Activated CD8-positive, alpha-beta T cell treated with anti-CD3 and anti-CD28 coated beads, Interleukin-2, amount 10 ng/mL, durations not matched to agents 7 days and 5 days (primary cell): ENCODE measurements around the gene SNX9. TPM values are rescaled to one million over a fixed set of nuclear protein-coding genes. Genes with fewer than 3 reads are reported as not detected.
"Not testable (repeated sequence)": the region's sequence is repeated elsewhere in the genome, so short reads cannot be mapped to it uniquely, and the experiment has no call there.

ENCODE experiments used
- ATAC-seq: fragments of 150-1000 bp; cut with Tn5 transposase; one replicate; pipeline ENCODE4 v1.10.0; 2021; ENCODE audit warnings: moderate library complexity
- CTCF ChIA-PET: fragments of 350-600 bp; sonication (Branson Sonifier 250); formaldehyde crosslinking; loops from one replicate; lab custom pipeline; 2021; ENCODE audit warnings: antibody characterized with exemption; lab: Charles Lee
- POLR2A ChIA-PET: fragments of 350-600 bp; sonication (Branson Sonifier 250); formaldehyde crosslinking; loops from one replicate; lab custom pipeline; 2021; ENCODE audit warnings: antibody characterized with exemption; lab: Charles Lee
- DNase-seq: peaks from one replicate; pipeline ENCODE4 v3.0.0-alpha.2; 2020
- H3K27ac Mint-ChIP-seq: one replicate; pipeline ENCODE4 v1.8.0; 2021; ENCODE audit warnings: mild to moderate bottlenecking, mixed read lengths
- H3K27me3 Mint-ChIP-seq: one replicate; pipeline ENCODE4 v1.8.0; 2021; ENCODE audit warnings: low read depth, mixed read lengths
- H3K36me3 Mint-ChIP-seq: one replicate; pipeline ENCODE4 v1.8.0; 2021; ENCODE audit warnings: low read depth, mixed read lengths
- H3K4me1 Mint-ChIP-seq: one replicate; pipeline ENCODE4 v1.8.0; 2021; ENCODE audit warnings: low read depth, mixed read lengths
- H3K4me3 Mint-ChIP-seq: one replicate; pipeline ENCODE4 v1.8.0; 2021; ENCODE audit warnings: mild to moderate bottlenecking, mixed read lengths
- H3K9me3 Mint-ChIP-seq: one replicate; pipeline ENCODE4 v1.8.0; 2022; ENCODE audit warnings: mixed read lengths; ENCODE audit not compliant: insufficient read depth
- total RNA-seq, 2 experiments: library from RNA; stranded (reverse); gene quantifications; one replicate each; pipeline ENCODE4 v1.2.3, GENCODE V29; 2021

SNX9 gene
- total RNA-seq, 2 experiments from 2014 or later: 9.1 to 9.2 TPM

DNA sequence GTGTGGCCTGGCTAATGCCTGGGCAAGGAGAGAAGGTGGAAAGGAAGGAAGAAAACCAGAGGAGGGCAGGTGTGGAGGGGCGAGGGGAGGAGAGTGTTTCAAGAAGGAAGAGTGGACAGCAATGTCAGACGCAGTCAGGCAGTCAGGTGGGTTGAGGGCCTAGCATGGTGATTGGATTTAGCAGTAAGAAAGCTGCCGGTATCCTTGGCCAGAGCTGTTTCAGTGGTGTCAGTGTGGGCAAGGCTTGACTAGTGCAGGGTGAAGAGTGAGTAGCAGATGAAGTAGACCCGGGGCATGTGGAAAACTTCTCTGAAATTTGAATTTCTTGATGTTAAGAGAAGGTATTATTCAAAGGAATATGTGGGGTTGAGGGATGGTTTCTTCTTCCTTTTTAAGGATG lies 27.0 kb downstream of the SNX9 start:
- CTCF ChIA-PET: no interaction called here
- H3K27me3 Mint-ChIP-seq: no peaks in the 10 kb centered on the region

DNA sequence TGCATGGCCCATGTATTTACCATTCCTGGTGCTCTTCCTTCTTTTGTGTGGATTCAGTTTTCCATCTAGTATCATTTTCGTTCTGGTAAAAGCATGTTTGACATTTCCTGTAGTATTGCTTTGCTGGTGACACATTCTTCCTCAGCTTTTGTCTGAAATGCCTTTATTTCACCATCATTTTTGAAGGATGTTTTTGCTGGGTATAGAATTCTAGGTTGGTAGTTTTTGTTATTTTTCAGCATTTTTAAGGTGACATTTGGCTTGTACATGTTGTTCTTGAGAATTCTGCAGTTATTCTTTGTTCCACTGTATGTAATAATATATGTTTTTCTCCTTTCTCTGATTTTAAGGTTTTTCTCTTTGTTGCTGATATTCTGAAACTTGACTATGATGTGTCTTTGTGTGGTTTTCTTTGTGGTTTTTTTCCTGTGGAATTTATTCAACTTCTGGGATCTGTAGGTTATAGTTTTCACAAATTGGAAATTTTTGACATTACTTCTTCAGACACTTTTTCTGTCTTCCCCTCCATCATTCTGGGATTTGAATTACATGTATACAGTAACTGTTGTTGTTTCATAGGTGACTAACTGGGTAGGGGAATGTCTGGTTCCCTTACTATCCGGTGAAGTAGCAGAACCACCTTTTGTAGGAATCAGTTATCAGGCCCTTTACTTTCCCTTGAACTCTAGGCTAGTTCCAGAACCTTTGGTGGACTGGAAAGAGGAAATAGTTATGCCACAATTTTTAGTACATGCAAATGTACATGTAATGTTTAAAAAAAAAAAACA lies 30.2 kb downstream of the SNX9 start:
- CTCF ChIA-PET: interaction anchor here (0.8 kb wide), 1 partner anchor 10 kb away, joined by 3 read pairs; no protein-coding TSS in a partner anchor
- H3K4me1 Mint-ChIP-seq: peaks cover 19% of the 10 kb centered on the region
- peaks cover 26% of the 10 kb centered on the region for H3K36me3 Mint-ChIP-seq
- no peaks in the 10 kb centered on the region for H3K27me3 Mint-ChIP-seq
- peak; percentile 7 for DNase-seq
- no peak overlapping the region for H3K27ac Mint-ChIP-seq
- POLR2A ChIA-PET: interaction anchor here (0.5 kb wide), 1 partner anchor 790 kb away, joined by 3 read pairs; no protein-coding TSS in a partner anchor
- no peak overlapping the region for H3K4me3 Mint-ChIP-seq
- no peak for ATAC-seq
- H3K9me3 Mint-ChIP-seq: peaks cover 17% of the 10 kb centered on the region

More for the DNA sequence above, 27.0 kb downstream of the SNX9 start:
- ATAC-seq (peak; percentile 9), DNase-seq (peak; percentile 19)
- Mint-ChIP-seq H3K4me1 (peaks cover 23% of the 10 kb centered on the region), H3K4me3 (no peak overlapping the region), H3K9me3 (peaks cover 11% of the 10 kb centered on the region), H3K36me3 (peaks cover 19% of the 10 kb centered on the region), H3K27ac (no peak overlapping the region)
- POLR2A ChIA-PET: no interaction called here

DNA sequence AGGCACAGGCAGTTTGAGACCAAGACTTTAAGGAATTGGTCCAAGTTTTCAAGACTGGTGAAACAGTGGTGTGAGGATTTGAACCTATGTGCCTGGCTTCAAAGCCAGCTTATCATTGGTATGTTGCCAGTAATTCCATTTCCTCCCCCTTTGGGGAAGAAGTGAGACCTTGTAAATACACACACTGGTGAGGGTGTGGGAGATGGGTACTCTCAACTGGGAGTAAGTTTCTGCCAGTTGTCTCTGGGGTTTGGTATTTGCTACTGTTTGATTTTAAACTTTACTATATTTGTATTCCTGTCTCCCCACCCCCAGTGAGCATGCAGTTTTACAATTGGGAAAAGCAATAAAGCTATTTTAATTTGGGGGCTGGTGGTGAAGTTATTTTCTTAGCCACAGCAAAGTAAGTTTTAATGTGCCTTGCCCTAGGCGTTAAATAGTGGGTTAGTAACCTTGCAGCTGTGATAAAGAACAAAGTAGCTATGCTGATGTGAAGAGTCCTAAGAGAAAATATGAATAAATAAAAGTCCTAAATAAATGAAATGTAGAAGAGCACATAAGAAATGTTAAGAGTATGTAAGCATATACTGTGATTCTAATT lies 31.0 kb downstream of the SNX9 start:
- Mint-ChIP-seq H3K4me3 (no peak overlapping the region), H3K27ac (no peak overlapping the region), H3K27me3 (peaks cover 5% of the 10 kb centered on the region), H3K4me1 (peaks cover 21% of the 10 kb centered on the region), H3K36me3 (peaks cover 29% of the 10 kb centered on the region), H3K9me3 (peaks cover 17% of the 10 kb centered on the region)
- peak; percentile 5 for DNase-seq
- ATAC-seq: no peak
- CTCF ChIA-PET: no interaction called here
- POLR2A ChIA-PET: no interaction called here

DNA sequence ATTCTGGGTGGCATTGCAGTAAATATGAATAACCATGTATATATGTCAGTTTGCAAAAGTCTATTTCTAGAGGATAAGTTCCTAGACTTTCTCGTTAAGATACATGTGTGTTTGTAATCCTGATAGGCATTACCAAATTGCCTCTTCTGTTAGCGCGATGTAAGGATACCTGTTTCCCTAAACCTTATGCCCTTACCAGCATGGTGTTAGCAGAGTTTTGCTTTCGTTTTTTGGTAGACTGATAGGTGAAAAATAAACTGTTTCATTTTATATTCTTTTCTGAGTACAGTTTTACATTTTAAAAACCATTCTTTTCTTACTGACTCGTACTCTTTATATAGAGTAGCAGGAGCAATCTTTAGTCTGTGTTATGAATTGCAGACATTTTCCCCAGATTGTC lies 32.3 kb downstream of the SNX9 start:
- CTCF ChIA-PET: interaction anchor here (1.4 kb wide), 1 partner anchor 9 kb away, joined by 4 read pairs; no protein-coding TSS in a partner anchor
- peaks cover 11% of the 10 kb centered on the region for H3K27me3 Mint-ChIP-seq
- DNase-seq (no peak), ATAC-seq (no peak)
- H3K27ac Mint-ChIP-seq: no peak overlapping the region
- no peak overlapping the region for H3K4me3 Mint-ChIP-seq
- peaks cover 17% of the 10 kb centered on the region for H3K9me3 Mint-ChIP-seq
- POLR2A ChIA-PET: no interaction called here
- H3K36me3 Mint-ChIP-seq: peaks cover 26% of the 10 kb centered on the region
- H3K4me1 Mint-ChIP-seq: peaks cover 20% of the 10 kb centered on the region

DNA sequence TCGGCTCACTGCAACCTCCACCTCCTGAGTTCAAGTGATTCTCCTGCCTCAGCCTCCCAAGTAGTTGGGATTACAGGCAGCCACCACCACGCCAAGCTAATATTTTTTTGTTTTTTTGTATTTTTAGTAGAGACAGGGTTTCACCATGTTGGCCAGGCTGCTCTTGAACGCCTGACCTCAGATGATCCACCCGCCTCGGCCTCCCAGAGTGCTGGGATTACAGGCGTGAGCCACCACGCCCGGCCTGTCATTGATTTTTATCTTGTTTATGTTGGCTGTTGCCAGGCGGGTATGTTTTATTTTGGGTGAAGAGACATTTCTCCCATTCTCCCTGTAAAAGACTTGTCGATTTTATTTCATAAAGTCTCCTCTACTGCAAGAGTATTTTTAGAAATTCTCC lies 32.8 kb downstream of the SNX9 start:
- ATAC-seq, H3K27ac Mint-ChIP-seq, H3K4me3 Mint-ChIP-seq, POLR2A ChIA-PET: not testable (repeated sequence)
- DNase-seq: peak; percentile 11
- H3K36me3 Mint-ChIP-seq: peaks cover 26% of the 10 kb centered on the region
- CTCF ChIA-PET: interaction anchor here (1.4 kb wide), 1 partner anchor 10 kb away, joined by 4 read pairs; no protein-coding TSS in a partner anchor
- H3K9me3 Mint-ChIP-seq: peaks cover 17% of the 10 kb centered on the region
- H3K4me1 Mint-ChIP-seq: peaks cover 25% of the 10 kb centered on the region
- H3K27me3 Mint-ChIP-seq: peaks cover 12% of the 10 kb centered on the region

DNA sequence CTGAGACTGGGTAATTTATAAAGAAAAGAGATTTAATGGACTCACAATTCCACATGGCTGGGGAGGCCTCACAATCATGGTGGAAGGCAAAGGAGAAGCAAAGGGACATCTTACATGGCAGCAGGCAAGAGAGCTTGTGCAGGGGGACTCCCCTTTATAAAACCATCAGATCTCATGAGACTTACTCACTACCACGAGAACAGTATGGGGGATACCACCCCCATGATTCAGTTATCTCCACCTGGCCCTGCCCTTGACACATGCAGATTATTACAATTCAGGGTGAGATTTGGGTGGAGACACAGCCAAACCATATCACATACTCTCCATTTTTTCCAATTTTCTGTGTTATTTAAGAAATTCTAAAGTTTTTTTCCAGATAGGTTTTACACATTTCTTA lies 35.6 kb downstream of the SNX9 start:
- H3K27ac Mint-ChIP-seq, H3K9me3 Mint-ChIP-seq, POLR2A ChIA-PET, ATAC-seq, H3K4me3 Mint-ChIP-seq, CTCF ChIA-PET: not testable (repeated sequence)
- Mint-ChIP-seq H3K27me3 (peaks cover 32% of the 10 kb centered on the region), H3K36me3 (peaks cover 14% of the 10 kb centered on the region), H3K4me1 (peaks cover 30% of the 10 kb centered on the region)
- peak; percentile 18 for DNase-seq

DNA sequence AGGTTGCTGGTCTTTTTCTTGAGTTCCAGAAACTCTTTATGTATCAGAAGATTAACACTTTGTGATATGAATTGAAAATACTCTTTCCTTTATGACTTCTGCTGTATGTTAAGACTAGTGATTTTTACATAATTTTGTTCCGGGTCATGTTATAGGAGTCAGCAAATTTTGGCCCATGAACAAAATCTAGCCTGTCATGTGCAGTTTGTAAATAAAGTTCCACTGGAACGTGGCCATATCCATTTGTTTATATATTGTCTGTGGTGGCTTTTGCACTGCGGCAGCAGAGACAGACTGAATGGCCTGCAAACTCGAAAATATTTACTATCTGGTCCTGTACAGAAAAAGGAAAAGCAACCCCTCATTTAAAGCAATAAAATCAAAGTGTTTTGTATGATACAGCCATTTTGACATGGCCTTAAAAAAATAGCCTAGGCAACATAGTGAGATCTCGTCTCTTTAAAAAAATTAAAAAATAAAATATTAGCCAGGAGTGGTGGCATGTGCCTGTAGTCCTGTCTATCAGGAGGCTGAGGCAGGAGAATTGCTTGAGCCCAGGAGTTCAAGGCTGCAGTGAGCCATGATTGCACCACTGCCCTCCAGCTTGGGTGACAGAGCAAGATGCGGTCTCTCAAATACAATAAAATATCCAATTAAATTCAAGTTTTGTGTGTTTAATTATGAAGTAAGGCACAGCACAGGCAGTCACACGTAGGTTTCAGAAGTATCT lies 36.9 kb downstream of the SNX9 start:
- no peak overlapping the region for H3K27ac Mint-ChIP-seq

DNA sequence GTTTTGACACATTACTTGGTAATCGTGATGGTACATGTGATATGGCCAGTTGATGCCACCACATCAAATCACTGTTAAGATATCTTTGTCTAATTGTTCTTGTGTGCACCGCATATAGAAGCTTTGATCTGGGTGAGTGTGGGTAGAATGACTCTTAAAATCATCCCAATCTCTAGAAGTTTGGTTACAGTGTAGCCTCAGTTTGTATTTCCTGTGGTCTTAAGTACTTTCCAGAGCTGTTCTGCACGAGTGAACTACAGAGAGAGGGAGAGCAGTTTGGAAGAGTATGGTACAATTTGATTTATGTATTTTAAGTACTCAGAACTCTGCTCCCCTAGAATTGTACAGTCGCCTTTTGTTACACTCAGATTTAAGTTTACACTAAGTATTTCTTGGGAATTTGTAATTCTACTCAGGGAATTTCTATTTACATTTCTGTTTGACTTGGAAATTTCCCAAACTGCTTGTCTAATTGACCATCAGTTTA lies 37.5 kb downstream of the SNX9 start:
- H3K27ac Mint-ChIP-seq: no peak overlapping the region
- POLR2A ChIA-PET: interaction anchor here (1.1 kb wide), 1 partner anchor 99 kb away, joined by 4 read pairs; no protein-coding TSS in a partner anchor
- H3K36me3 Mint-ChIP-seq: peaks cover 8% of the 10 kb centered on the region
- H3K4me3 Mint-ChIP-seq: no peak overlapping the region
- DNase-seq: peak; percentile 71
- peaks cover 25% of the 10 kb centered on the region for H3K4me1 Mint-ChIP-seq
- CTCF ChIA-PET: interaction anchor here (0.7 to 1.8 kb wide), 5 partner anchors 13 to 101 kb away, joined by 3 to 7 read pairs (median 4); no protein-coding TSS in a partner anchor
- peaks cover 33% of the 10 kb centered on the region for H3K27me3 Mint-ChIP-seq
- H3K9me3 Mint-ChIP-seq: peaks cover 5% of the 10 kb centered on the region
- peak; percentile 91 for ATAC-seq

More for the DNA sequence above, 36.9 kb downstream of the SNX9 start:
- Mint-ChIP-seq H3K9me3 (peaks cover 5% of the 10 kb centered on the region), H3K36me3 (peaks cover 13% of the 10 kb centered on the region), H3K4me3 (no peak overlapping the region), H3K27me3 (peaks cover 32% of the 10 kb centered on the region), H3K4me1 (peaks cover 30% of the 10 kb centered on the region)
- no peak for ATAC-seq
- POLR2A ChIA-PET: interaction anchor here (1.1 kb wide), 1 partner anchor 99 kb away, joined by 4 read pairs; no protein-coding TSS in a partner anchor
- DNase-seq: no peak
- CTCF ChIA-PET: interaction anchor here (1.5 to 1.8 kb wide), 3 partner anchors 13 to 100 kb away, joined by 4 to 7 read pairs (median 5); no protein-coding TSS in a partner anchor

DNA sequence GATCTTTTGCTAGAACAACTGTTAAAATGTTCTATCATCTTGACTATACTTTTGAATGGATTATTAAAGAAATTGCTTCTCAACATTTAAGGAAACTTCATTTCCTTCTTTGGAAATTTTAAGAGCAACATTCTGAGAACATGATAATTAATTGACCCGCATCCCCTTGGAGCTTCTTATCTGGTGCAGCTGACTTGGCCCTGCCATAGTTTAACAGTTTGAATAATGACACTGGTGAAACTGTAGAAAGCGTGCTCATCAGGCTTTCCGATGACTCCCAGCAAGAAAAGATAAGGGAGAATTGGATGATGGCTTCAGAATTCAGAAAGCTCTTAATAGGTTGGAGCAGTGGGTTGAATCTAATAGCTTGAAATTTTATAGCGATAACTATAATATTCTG lies 38.1 kb downstream of the SNX9 start:
- ChIA-PET CTCF (interaction anchor here (0.7 to 1.9 kb wide), 7 partner anchors 12 to 105 kb away, joined by 3 to 8 read pairs (median 4); no protein-coding TSS in a partner anchor), POLR2A (interaction anchor here (1.1 kb wide), 1 partner anchor 100 kb away, joined by 4 read pairs; no protein-coding TSS in a partner anchor)
- Mint-ChIP-seq H3K4me3 (no peak overlapping the region), H3K4me1 (peaks cover 24% of the 10 kb centered on the region), H3K27ac (no peak overlapping the region), H3K27me3 (peaks cover 33% of the 10 kb centered on the region), H3K9me3 (peaks cover 5% of the 10 kb centered on the region), H3K36me3 (peaks cover 7% of the 10 kb centered on the region)
- ATAC-seq (no peak), DNase-seq (peak; percentile 15)

DNA sequence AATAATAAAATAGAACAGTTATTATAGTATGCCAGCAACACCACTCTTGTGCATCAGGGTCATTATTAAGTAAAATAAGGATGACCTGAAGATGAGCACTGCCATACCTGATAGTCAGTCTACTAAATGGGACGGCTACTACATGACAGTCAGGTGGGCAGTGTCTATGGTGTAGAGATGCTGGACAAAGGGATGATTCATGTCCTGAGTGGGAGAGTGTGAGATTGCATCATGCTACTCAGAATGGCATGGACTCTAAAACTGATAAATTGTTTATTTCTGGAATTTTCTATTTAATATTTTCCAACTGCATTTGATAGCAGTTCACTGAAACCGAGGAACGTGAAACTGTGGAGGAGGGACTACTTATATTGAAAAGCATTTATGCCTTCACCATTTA lies 38.8 kb downstream of the SNX9 start:
- H3K4me1 Mint-ChIP-seq: peaks cover 27% of the 10 kb centered on the region
- ChIA-PET POLR2A (no interaction called here), CTCF (interaction anchor here (1.3 to 2.4 kb wide), 5 partner anchors 12 to 106 kb away, joined by 3 to 22 read pairs (median 5); no protein-coding TSS in a partner anchor)
- peaks cover 7% of the 10 kb centered on the region for H3K36me3 Mint-ChIP-seq
- peaks cover 5% of the 10 kb centered on the region for H3K9me3 Mint-ChIP-seq
- ATAC-seq (no peak), DNase-seq (no peak)
- no peak overlapping the region for H3K4me3 Mint-ChIP-seq
- peaks cover 33% of the 10 kb centered on the region for H3K27me3 Mint-ChIP-seq
- no peak overlapping the region for H3K27ac Mint-ChIP-seq

DNA sequence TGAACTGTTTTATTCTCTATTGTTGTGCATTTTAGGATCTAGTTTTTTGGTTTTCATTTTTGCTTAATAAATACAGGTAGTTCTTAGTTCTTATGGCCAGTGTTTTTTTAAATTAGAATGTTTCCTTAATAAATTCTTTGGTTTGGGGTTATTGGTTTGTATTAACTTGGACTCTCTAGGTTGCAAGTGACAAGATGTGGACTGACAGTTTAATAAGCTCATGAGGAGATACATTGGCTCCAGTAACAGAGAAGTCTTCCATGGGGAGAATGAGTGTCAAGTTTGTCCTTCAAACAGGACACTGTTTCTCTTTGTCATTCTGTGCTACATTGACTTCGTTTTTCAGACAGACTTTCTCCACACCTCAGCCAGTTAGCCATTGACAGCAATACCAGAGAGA lies 39.7 kb downstream of the SNX9 start:
- peak; percentile 6 for DNase-seq
- ChIA-PET CTCF (interaction anchor here (0.6 to 2.4 kb wide), 7 partner anchors 10 to 209 kb away, joined by 3 to 22 read pairs (median 4); no protein-coding TSS in a partner anchor), POLR2A (no interaction called here)
- Mint-ChIP-seq H3K4me3 (no peak overlapping the region), H3K27ac (no peak overlapping the region), H3K4me1 (peaks cover 34% of the 10 kb centered on the region), H3K27me3 (peaks cover 33% of the 10 kb centered on the region), H3K9me3 (no peaks in the 10 kb centered on the region), H3K36me3 (peaks cover 7% of the 10 kb centered on the region)
- ATAC-seq: no peak
